Choroid plexus epithelial cell (primary cell): ENCODE results near the gene RCOR3.
A peak's percentile ranks its signal among the peaks of the same experiment; 100 is the strongest.
"Not testable (repeated sequence)": the region's sequence is repeated elsewhere in the genome, so short reads cannot be mapped to it uniquely, and the experiment has no call there.

Source experiments
- DNase-seq: peaks from one replicate; pipeline ENCODE4 v3.0.0-alpha.2; 2010; ENCODE audit warnings: low read depth
- H3K4me3 ChIP-seq: 2 replicates; pipeline ENCODE4 v1.5.1; 2011; ENCODE audit warnings: low read depth, mild to moderate bottlenecking, control low read depth, low read length, moderate library complexity
- TF ChIP-seq, protein P1 (sequence below): conservative IDR thresholded peaks from 2 replicates; pipeline ENCODE4 v1.5.1; 2011; ENCODE audit warnings: low read depth, mild to moderate bottlenecking, control low read depth, inconsistent platforms, low read length, moderate library complexity

RCOR3 gene

DNA sequence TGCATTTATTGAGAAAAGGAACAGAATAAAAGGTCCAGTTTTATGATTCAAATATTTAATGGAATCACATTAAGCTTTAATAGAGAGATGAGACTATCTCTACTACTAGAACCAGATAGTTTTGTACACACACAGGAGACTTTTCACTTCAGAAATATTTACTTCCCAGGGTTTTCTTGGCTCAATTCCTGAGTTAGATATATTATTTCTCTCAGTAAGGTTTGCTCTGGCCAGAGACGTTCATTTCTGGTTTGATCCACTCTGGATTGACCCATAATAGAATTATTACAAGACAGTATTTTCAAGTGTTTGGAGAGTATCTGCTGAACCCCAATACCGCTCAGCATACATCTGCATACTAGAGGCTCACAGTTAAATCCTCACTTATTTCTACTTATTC, 1.3 kb upstream of the RCOR3 start:
- DNase-seq = peak; percentile 53
- TF ChIP-seq, protein P1, sequence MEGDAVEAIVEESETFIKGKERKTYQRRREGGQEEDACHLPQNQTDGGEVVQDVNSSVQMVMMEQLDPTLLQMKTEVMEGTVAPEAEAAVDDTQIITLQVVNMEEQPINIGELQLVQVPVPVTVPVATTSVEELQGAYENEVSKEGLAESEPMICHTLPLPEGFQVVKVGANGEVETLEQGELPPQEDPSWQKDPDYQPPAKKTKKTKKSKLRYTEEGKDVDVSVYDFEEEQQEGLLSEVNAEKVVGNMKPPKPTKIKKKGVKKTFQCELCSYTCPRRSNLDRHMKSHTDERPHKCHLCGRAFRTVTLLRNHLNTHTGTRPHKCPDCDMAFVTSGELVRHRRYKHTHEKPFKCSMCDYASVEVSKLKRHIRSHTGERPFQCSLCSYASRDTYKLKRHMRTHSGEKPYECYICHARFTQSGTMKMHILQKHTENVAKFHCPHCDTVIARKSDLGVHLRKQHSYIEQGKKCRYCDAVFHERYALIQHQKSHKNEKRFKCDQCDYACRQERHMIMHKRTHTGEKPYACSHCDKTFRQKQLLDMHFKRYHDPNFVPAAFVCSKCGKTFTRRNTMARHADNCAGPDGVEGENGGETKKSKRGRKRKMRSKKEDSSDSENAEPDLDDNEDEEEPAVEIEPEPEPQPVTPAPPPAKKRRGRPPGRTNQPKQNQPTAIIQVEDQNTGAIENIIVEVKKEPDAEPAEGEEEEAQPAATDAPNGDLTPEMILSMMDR = no peak
- H3K4me3 ChIP-seq = peak overlapping the region; percentile 92

DNA sequence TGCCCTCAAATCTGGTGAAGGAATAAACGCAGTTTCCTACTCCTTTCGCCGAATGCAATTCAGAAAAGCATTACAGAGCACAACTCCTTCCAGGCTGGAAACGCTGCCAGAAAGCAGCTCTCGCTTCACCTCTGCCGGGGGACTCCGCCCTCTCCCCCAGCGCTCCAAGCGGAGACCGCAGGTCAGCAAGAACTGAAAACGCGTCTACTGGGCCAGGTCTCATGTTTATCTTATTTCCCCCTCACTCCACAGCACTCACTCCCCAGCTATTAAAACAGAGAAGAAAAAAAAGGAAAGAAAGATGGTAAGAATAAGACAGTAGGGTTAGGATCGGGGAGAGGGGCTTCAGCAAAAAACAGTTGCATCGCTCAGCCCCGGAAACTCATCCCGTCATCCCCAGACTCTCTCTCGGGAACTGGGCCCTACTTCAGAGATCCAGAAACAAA, 833 bp upstream of the RCOR3 start:
- H3K4me3 ChIP-seq = peak overlapping the region; percentile 92
- TF ChIP-seq, protein P1 = peak; percentile 26
- DNase-seq = peak; percentile 86

DNA sequence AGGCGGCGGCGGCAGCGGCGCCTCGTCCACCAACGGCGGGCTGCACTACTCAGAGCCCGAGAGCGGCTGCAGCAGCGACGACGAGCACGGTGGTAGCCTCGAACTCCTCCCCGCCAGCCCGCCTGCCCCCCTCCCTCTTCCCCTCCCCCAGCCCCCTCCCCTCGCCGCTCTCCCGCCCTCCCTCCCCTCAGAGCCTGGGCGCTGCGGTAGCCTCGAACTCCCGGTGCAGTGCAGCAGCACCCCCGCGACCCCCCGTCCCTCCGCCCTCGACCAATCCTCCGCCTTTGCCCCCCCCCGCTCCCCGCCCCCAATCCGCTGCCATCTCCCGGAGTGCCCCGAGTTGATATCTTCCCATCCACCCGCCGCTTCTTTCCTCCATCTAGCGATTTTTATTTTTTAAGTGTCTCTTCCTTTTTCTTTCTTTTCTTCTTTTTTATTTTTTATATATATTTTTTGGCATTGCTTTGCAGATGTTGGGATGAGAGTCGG, 516 bp downstream of the RCOR3 start:
- TF ChIP-seq, protein P1 = no peak
- peak; percentile 67 for DNase-seq
- H3K4me3 ChIP-seq = peak overlapping the region; percentile 92

DNA sequence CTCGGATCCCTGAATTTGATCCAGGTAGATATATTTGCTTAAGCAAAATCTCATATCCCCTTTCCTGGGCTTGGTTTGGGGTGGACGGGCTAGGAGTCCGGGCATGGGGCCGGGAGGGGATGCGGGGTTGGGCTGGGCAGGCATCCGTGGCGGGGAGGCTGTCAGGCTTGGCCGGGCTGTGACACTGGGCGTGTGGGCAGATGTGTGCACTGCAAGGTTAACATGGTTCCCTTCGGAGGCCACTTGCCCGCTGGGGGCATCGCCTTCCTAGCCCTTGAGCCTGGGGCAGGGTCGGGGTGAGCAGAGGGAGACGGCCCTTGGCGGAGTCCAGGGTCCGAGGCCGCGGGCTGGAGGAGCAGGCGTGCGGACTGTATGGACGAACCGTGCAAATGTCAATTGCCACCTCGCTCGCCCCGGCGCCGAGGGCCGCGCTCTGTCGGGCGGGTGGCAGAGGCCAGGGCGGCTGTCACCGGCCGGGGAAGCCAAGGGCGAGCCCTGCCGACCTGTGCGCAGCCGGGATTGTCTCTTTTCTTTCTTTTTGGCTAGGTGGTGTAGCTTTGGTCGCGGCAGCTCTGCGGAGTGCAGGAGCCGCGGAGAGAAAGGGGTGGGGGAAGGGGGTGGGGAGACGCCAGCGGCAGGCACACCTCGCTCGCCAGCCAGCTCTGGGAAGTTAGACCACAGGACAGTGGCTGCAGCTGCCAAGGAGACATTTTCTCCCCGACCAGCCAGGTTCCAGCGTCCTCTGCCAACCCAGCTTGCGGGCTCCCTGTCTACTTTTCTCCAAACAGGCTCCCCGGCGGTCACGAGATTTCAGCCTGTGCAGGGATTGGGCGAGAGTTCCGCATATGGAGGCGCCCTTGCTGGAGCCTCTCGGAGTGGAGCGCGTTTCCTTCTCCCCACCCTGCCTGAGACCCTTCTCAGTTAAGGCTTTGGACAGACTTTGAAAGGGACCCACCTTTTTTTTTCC, 1.3 kb downstream of the RCOR3 start:
- peak; percentile 77 for DNase-seq
- H3K4me3 ChIP-seq = peak overlapping the region; percentile 92
- TF ChIP-seq, protein P1 = no peak

DNA sequence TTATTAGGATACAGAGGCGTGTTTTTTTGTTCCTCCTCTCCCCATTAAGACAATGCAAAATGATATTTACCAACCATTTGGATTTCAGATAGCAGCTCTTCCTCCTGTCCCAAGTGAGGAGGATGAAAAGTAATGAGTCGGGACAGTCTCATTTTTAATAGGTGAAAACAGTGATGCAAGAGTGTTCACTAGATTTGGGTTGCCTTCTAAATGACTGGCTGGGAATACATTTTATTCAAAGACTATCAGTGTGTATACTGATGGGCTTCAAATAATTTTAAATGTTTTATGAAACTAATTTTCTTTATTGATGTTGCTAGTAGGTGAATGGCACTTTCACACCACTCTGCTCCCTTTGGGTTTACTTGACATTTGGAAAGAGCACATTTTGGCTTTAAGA, 2.1 kb downstream of the RCOR3 start:
- no peak for DNase-seq
- TF ChIP-seq, protein P1 = no peak

DNA sequence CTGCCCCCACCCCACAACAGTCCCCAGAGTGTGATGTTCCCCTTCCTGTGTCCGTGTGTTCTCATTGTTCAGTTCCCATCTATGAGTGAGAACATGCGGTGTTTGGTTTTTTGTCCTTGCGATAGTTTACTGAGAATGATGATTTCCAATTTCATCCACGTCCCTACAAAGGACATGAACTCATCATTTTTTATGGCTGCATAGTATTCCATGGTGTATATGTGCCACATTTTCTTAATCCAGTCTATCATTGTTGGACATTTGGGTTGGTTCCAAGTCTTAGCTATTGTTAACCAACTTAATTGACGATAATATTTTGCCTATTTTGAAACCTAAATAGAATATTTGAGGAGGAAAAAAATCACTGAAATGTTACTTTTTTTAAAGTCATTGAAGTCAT, 3.9 kb downstream of the RCOR3 start:
- not testable (repeated sequence) for H3K4me3 ChIP-seq, DNase-seq

More for the DNA sequence above, 2.1 kb downstream of the RCOR3 start:
- peak overlapping the region; percentile 92 for H3K4me3 ChIP-seq

DNA sequence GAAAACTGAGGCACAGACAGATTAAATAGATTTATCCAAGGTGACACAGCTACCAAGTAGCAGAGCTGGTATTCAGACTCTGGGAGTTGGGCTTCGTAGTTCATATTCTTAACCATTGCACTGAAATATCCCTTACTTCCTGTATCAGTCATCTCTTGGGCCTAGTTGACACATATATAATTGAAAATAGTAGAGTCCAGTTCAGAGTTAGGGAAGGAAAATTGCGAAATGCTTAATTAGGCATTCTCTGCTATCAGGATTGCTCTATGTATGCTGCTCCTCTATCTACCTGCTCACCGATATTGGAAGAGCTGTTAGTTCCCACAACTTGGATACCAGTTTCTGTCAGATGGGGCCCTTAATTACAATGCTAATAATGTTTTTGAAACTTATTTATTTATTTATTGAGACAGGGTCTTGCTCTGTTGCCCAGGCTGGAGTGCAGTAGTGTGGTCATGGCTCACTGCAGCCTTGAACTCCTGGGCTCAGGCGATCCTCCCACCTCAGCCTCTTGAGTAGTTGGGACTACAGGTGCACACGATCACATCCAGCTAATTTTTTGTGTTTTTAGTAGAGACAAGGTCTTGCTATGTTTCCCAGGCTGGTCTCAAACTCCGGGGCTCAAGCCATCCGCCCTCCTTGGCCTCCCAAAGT, 8.2 kb downstream of the RCOR3 start:
- no peak for DNase-seq
- H3K4me3 ChIP-seq = no peak overlapping the region
- TF ChIP-seq, protein P1 = no peak
